Measurements from ENCODE around the gene MTARC2. TPM values are rescaled to one million over a fixed set of nuclear protein-coding genes. Genes with fewer than 3 reads are reported as not detected.

MTARC2 gene
- polyA plus RNA-seq, 1 donor from 2014 or later = not detected

- no peaks in the 10 kb centered on the region for H3K27me3 ChIP-seq (ENCODE audit: insufficient read depth, low read depth, low read length)
- TF ChIP-seq SMC3 (conservative IDR thresholded peaks at IDR 0.05; ENCODE audit: poor library complexity) (no peak), EP300 (conservative IDR thresholded peaks at IDR 0.05; ENCODE audit: poor library complexity, severe bottlenecking) (no peak)
- TF ChIP-seq, protein P1, sequence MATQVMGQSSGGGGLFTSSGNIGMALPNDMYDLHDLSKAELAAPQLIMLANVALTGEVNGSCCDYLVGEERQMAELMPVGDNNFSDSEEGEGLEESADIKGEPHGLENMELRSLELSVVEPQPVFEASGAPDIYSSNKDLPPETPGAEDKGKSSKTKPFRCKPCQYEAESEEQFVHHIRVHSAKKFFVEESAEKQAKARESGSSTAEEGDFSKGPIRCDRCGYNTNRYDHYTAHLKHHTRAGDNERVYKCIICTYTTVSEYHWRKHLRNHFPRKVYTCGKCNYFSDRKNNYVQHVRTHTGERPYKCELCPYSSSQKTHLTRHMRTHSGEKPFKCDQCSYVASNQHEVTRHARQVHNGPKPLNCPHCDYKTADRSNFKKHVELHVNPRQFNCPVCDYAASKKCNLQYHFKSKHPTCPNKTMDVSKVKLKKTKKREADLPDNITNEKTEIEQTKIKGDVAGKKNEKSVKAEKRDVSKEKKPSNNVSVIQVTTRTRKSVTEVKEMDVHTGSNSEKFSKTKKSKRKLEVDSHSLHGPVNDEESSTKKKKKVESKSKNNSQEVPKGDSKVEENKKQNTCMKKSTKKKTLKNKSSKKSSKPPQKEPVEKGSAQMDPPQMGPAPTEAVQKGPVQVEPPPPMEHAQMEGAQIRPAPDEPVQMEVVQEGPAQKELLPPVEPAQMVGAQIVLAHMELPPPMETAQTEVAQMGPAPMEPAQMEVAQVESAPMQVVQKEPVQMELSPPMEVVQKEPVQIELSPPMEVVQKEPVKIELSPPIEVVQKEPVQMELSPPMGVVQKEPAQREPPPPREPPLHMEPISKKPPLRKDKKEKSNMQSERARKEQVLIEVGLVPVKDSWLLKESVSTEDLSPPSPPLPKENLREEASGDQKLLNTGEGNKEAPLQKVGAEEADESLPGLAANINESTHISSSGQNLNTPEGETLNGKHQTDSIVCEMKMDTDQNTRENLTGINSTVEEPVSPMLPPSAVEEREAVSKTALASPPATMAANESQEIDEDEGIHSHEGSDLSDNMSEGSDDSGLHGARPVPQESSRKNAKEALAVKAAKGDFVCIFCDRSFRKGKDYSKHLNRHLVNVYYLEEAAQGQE (IDR thresholded peaks at IDR 0.05; ENCODE audit: borderline replicate concordance) = no peak
- no peaks in the 10 kb centered on the region for H3K9me2 ChIP-seq (ENCODE audit: insufficient read depth, low read length)
- H3K4me2 ChIP-seq (ENCODE audit: low read length) = no peak overlapping the region
- H3K9ac ChIP-seq (ENCODE audit: low read length) = no peak overlapping the region
- no peak overlapping the region for H3K4me3 ChIP-seq (ENCODE audit: low read length)
- no peak overlapping the region for H2AFZ ChIP-seq (ENCODE audit: low read depth, low read length)
- H3K9me3 ChIP-seq (ENCODE audit: low read length) = no peaks in the 10 kb centered on the region
- H3F3A ChIP-seq (ENCODE audit: insufficient read depth, low read length, poor library complexity, severe bottlenecking) = no peaks in the 10 kb centered on the region
- no peaks in the 10 kb centered on the region for H4K20me1 ChIP-seq (ENCODE audit: insufficient read depth)
- no peak overlapping the region for H3K27ac ChIP-seq (ENCODE audit: low read length)
- no peaks in the 10 kb centered on the region for H3K79me2 ChIP-seq (replicated peaks; ENCODE audit: insufficient read depth, low read length)
- no peaks in the 10 kb centered on the region for H3K36me3 ChIP-seq (ENCODE audit: insufficient read depth, low read length)
Observed at GRCh38 chr1:220812308-220812707, 64.2 kb downstream of the MTARC2 start.

- Histone ChIP-seq H3K27ac (ENCODE audit: low read length) (no peak overlapping the region), H3K9me3 (ENCODE audit: low read length) (no peaks in the 10 kb centered on the region), H3K36me3 (ENCODE audit: insufficient read depth, low read length) (no peaks in the 10 kb centered on the region), H4K20me1 (ENCODE audit: insufficient read depth) (no peaks in the 10 kb centered on the region), H3K9me2 (ENCODE audit: insufficient read depth, low read length) (no peaks in the 10 kb centered on the region), H3K27me3 (ENCODE audit: insufficient read depth, low read depth, low read length) (no peaks in the 10 kb centered on the region), H3K4me3 (ENCODE audit: low read length) (no peak overlapping the region), H3K79me2 (replicated peaks; ENCODE audit: insufficient read depth, low read length) (no peaks in the 10 kb centered on the region), H3K4me2 (ENCODE audit: low read length) (no peak overlapping the region), H3K9ac (ENCODE audit: low read length) (no peak overlapping the region), H2AFZ (ENCODE audit: low read depth, low read length) (no peak overlapping the region), H3F3A (ENCODE audit: insufficient read depth, low read length, poor library complexity, severe bottlenecking) (no peaks in the 10 kb centered on the region)
- TF ChIP-seq RAD21 (conservative IDR thresholded peaks at IDR 0.05) (no peak), SMC3 (conservative IDR thresholded peaks at IDR 0.05; ENCODE audit: poor library complexity) (no peak), MXI1 (conservative IDR thresholded peaks at IDR 0.05; ENCODE audit: poor library complexity, severe bottlenecking) (no peak), EZH2 (IDR thresholded peaks at IDR 0.05; ENCODE audit: borderline replicate concordance, insufficient read depth, low read length, poor library complexity, severe bottlenecking) (no peak), EP300 (conservative IDR thresholded peaks at IDR 0.05; ENCODE audit: poor library complexity, severe bottlenecking) (no peak), POLR2AphosphoS5 (IDR thresholded peaks at IDR 0.05) (no peak), TAF1 (IDR thresholded peaks at IDR 0.05; ENCODE audit: low read depth) (no peak)
- TF ChIP-seq, protein P2, sequence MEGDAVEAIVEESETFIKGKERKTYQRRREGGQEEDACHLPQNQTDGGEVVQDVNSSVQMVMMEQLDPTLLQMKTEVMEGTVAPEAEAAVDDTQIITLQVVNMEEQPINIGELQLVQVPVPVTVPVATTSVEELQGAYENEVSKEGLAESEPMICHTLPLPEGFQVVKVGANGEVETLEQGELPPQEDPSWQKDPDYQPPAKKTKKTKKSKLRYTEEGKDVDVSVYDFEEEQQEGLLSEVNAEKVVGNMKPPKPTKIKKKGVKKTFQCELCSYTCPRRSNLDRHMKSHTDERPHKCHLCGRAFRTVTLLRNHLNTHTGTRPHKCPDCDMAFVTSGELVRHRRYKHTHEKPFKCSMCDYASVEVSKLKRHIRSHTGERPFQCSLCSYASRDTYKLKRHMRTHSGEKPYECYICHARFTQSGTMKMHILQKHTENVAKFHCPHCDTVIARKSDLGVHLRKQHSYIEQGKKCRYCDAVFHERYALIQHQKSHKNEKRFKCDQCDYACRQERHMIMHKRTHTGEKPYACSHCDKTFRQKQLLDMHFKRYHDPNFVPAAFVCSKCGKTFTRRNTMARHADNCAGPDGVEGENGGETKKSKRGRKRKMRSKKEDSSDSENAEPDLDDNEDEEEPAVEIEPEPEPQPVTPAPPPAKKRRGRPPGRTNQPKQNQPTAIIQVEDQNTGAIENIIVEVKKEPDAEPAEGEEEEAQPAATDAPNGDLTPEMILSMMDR (IDR thresholded peaks at IDR 0.05; ENCODE audit: poor library complexity, severe bottlenecking) = no peak
- TF ChIP-seq, protein P1 (IDR thresholded peaks at IDR 0.05; ENCODE audit: borderline replicate concordance) = no peak
Observed at GRCh38 chr1:220813013-220813412, 64.9 kb downstream of the MTARC2 start.
